GM10266 (cell line): Measurements from ENCODE around the gene HELQ.

Experiments used
- DNase-seq: peaks from one replicate; pipeline ENCODE4 v3.0.0; 2012; ENCODE audit errors: extremely low spot score
- CTCF ChIP-seq: IDR thresholded peaks from 2 replicates; pipeline ENCODE4 v1.5.1; 2012; ENCODE audit warnings: mild to moderate bottlenecking, low read depth; ENCODE audit not compliant: control insufficient read depth, insufficient read depth; ENCODE audit errors: missing control alignments

HELQ gene

GRCh38 chr4:83490876-83491450 lies 35.3 kb upstream of the HELQ start:
- peak; percentile 68 for TF ChIP-seq CTCF
- DNase-seq = peak; percentile 44

- no peak for DNase-seq
- no peak for TF ChIP-seq CTCF
These were observed 34.2 kb upstream of the HELQ start for GRCh38 chr4:83489711-83490326.

GRCh38 chr4:83486457-83487129 lies 31.0 kb upstream of the HELQ start:
- no peak for TF ChIP-seq CTCF
- no peak for DNase-seq

GRCh38 chr4:83484500-83485461 lies 29.2 kb upstream of the HELQ start, which contains the start of gene ABRAXAS1:
ABRAXAS1 (minus strand) TSS chr4:83485100; CDS start chr4:83485072, 28 bp downstream.
- peak; percentile 98 for DNase-seq
- no peak for TF ChIP-seq CTCF

GRCh38 chr4:83473966-83474365 lies 18.3 kb upstream of the HELQ start:
- DNase-seq = no peak
- TF ChIP-seq CTCF = no peak

- TF ChIP-seq CTCF = no peak
- no peak for DNase-seq
These were observed 17.8 kb upstream of the HELQ start for GRCh38 chr4:83473423-83473822.
